GM04503 (cell line): ENCODE results near the gene FAM13A.
A peak's percentile ranks its signal among the peaks of the same experiment; 100 is the strongest.

Source experiments
- DNase-seq: peaks from one replicate; pipeline ENCODE4 v3.0.0-alpha.2; 2012; ENCODE audit warnings: low read depth

FAM13A gene

GRCh38 chr4:88841635-88842034, 215.3 kb downstream of the FAM13A start:
- peak; percentile 53 for DNase-seq

- no peak for DNase-seq
Observed at GRCh38 chr4:88836216-88836615, 220.8 kb downstream of the FAM13A start.

- no peak for DNase-seq
Observed at GRCh38 chr4:88831031-88831430, 226.0 kb downstream of the FAM13A start.

- DNase-seq = no peak
Observed at GRCh38 chr4:88830598-88830997, 226.4 kb downstream of the FAM13A start.

- no peak for DNase-seq
Observed at GRCh38 chr4:88828842-88829571, 228.0 kb downstream of the FAM13A start.

GRCh38 chr4:88827442-88827841, 229.5 kb downstream of the FAM13A start:
- DNase-seq = no peak

GRCh38 chr4:88826771-88827170, 230.2 kb downstream of the FAM13A start:
- no peak for DNase-seq

GRCh38 chr4:88825931-88826330, 231.1 kb downstream of the FAM13A start:
- DNase-seq = no peak

GRCh38 chr4:88823058-88823919, 233.7 kb downstream of the FAM13A start:
- peak; percentile 75 for DNase-seq

GRCh38 chr4:88822034-88822789, 234.8 kb downstream of the FAM13A start:
- no peak for DNase-seq

- DNase-seq = no peak
Observed at GRCh38 chr4:88821522-88821921, 235.5 kb downstream of the FAM13A start.

- no peak for DNase-seq
Observed at GRCh38 chr4:88820698-88821415, 236.1 kb downstream of the FAM13A start.

GRCh38 chr4:88819818-88820697, 236.9 kb downstream of the FAM13A start:
- DNase-seq = no peak

GRCh38 chr4:88818631-88819470, 238.1 kb downstream of the FAM13A start:
- DNase-seq = no peak

- DNase-seq = no peak
Observed at GRCh38 chr4:88817740-88818139, 239.2 kb downstream of the FAM13A start.

- DNase-seq = no peak
Observed at GRCh38 chr4:88816360-88816759, 240.6 kb downstream of the FAM13A start.

GRCh38 chr4:88814043-88814617, 242.9 kb downstream of the FAM13A start:
- no peak for DNase-seq

GRCh38 chr4:88813013-88813412, 244.0 kb downstream of the FAM13A start:
- DNase-seq = no peak

GRCh38 chr4:88812420-88812819, 244.6 kb downstream of the FAM13A start:
- no peak for DNase-seq

- DNase-seq = no peak
Observed at GRCh38 chr4:88811904-88812303, 245.1 kb downstream of the FAM13A start.
